Esophagus muscularis mucosa (tissue), 4 donors: ENCODE data around the gene RYR2.

Source experiments
- EP300 ChIP-seq: sonication (generic); formaldehyde crosslinking; IDR thresholded peaks from one replicate; pipeline ENCODE4 v1.6.1; 2017; ENCODE audit warnings: antibody characterized with exemption
- POLR2A ChIP-seq: fragments of 450-650 bp; IDR thresholded peaks from one replicate; pipeline ENCODE4 v1.6.1; 2017; ENCODE audit warnings: antibody characterized with exemption, moderate library complexity, mild to moderate bottlenecking, low read depth
- POLR2AphosphoS5 ChIP-seq, 2 donors: sonication (generic); formaldehyde crosslinking; IDR thresholded peaks; one replicate each; pipeline ENCODE4 v1.6.1; 2017; ENCODE audit warnings: antibody characterized with exemption in 2 of 2
- TF ChIP-seq, protein P1 (sequence below), 3 experiments: fragments of 200-600 bp in 2 of 3; fragments of 450-650 bp in 1 of 3; sonication (generic) in 2 of 3; IDR thresholded peaks; one replicate each; pipeline ENCODE4 v1.5.1; 2017 to 2019; ENCODE audit warnings: antibody characterized with exemption in 3 of 3, mild to moderate bottlenecking in 2 of 3, moderate library complexity in 1 of 3

DNA sequence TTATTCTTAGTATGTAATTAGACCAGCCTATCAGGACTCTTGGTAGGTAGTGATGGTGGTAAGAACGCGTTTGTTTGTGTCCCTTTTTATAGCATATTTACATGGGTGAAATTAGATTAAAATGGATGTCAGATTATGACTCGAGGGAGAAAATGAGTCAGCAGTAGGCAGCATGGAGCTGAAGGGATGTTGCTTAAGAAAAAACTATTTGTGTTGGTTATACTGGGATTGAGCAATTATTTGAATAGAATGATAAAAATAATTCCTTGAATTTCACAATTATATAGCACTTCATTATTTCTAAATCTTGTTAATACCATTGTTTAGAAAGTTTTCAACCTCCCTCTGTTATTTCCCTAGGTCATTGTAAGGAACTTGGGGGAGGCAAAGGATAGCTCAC lies 348.8 kb downstream of the RYR2 start:
- no peak for TF ChIP-seq EP300
- TF ChIP-seq, protein P1, sequence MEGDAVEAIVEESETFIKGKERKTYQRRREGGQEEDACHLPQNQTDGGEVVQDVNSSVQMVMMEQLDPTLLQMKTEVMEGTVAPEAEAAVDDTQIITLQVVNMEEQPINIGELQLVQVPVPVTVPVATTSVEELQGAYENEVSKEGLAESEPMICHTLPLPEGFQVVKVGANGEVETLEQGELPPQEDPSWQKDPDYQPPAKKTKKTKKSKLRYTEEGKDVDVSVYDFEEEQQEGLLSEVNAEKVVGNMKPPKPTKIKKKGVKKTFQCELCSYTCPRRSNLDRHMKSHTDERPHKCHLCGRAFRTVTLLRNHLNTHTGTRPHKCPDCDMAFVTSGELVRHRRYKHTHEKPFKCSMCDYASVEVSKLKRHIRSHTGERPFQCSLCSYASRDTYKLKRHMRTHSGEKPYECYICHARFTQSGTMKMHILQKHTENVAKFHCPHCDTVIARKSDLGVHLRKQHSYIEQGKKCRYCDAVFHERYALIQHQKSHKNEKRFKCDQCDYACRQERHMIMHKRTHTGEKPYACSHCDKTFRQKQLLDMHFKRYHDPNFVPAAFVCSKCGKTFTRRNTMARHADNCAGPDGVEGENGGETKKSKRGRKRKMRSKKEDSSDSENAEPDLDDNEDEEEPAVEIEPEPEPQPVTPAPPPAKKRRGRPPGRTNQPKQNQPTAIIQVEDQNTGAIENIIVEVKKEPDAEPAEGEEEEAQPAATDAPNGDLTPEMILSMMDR (IDR thresholded peaks at IDR 0.05) = no peak
- no peak for TF ChIP-seq POLR2A
- TF ChIP-seq POLR2AphosphoS5 (IDR thresholded peaks at IDR 0.05) = peak in 1 of 2 donors; percentile 46
